ENCODE data around the gene RAI2.
"Not testable (repeated sequence)": the region's sequence is repeated elsewhere in the genome, so short reads cannot be mapped to it uniquely, and the experiment has no call there.

The RAI2 gene

DNA sequence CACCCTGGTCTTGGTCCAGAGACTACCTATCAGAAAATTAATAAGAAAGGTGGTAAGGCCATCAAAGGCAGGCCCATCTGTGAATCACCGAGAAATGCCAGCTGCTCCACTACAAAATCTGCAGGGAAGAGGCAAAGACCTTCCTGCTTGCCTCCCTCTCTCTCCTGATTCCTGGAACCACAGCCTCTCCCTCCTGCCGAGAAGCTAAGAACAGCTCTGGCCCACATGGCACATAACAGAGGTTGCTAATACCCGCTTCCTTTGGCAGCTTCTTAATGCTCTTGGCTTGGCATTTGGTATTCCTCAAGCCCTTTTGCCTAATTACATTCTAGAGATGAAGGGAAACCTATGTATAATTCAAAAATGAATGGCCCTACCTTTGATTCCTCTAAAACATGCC lies 32.9 kb downstream of the RAI2 start:
- DNase-seq = no peak

DNA sequence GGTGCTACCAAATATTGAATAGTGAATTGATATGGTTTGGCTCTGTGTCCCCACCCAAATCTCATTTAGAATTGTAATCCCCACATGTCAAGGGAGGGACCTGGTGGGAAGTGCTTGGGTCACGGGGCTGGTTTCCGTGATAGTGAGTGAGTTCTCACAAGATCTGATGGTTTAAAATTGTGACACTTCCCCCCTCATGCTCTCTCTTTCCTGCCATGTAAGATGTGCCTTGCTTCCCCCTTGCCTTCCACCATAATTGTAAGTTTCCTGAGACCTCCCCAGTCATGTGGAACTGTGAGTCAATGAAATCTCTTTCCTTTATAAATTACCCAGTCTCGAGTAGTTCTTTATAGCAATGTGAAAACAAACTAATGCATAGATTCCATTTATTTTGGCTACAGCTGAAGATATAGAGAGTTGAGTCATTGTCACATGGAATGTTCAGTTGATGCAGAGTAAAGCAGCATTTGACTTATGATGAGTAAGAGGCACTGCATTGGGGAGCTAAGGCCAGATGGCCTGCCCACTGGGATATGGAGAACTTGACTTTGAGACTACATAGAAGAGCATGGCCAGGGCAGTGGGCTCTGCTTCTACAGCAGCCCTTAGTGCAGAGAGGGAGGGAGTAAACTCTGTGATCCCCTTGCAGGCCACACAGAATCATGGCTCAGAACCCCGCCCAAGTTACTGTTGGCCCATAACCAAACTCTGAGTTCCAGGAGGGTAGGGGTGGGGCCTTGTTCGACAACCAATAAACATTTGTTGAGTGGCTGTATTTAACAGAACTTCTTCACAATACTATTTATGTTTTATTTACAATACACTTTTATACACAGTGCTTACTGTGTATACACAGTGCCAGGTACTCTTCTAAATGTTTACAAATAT lies 34.2 kb downstream of the RAI2 start:
- no peak for DNase-seq

DNA sequence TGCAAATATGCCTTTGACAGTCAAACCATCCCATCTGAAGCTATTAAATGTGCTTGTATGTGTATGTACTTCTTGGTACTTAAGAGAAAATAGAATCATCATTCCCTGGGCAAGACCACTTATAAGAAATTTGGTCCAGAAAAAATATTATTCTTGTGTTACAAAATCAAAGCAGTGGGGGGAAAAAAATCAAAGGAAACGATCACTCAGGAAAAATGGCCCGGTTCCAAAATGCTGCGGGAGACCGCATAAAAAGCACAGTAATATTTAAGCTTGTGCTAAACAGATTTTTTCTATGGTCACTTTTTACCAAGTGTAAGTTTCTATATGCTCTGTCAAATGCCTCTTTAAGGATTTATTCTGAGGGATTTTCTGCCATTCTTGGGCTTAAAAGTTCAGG lies 36.1 kb downstream of the RAI2 start:
- DNase-seq = no peak

DNA sequence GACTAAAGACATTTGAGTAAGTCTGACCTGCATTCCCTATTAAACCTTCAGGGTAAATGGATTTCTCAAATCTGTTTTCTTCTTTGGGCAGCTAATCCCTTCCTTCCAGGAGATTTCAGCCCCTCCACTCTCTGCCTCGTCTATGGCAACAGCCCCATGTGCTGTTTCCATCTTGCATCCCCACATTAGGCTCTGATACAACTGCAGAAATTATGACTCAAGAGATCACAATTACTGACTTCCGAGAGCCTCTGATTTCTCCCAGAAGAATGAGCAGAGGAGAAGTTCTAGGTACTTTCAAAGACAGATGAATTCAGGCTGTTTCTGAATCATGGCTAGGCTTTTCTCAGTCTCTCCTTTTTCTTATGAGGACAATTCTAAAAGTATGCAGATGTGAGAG lies 38.7 kb downstream of the RAI2 start:
- no peak for DNase-seq

DNA sequence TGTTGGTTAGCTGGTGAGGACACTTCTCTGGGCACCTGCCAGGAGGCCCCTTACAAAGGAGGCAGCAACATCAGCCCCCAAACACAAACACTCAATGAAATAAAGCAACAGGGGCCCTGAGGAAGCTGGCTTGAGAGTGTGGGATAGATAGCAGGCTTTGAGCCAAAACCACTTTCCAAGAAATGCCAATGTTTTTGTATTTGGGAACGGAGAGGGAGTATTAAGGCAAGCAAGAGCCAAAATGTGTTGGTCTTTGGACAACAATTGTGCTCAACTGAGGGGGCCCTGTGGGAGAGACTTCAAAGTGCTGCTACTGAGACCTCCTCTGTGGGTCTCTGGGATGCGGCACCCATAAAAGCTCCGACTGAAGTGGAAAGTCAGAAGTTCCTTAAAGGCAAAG lies 41.0 kb downstream of the RAI2 start:
- DNase-seq = no peak

DNA sequence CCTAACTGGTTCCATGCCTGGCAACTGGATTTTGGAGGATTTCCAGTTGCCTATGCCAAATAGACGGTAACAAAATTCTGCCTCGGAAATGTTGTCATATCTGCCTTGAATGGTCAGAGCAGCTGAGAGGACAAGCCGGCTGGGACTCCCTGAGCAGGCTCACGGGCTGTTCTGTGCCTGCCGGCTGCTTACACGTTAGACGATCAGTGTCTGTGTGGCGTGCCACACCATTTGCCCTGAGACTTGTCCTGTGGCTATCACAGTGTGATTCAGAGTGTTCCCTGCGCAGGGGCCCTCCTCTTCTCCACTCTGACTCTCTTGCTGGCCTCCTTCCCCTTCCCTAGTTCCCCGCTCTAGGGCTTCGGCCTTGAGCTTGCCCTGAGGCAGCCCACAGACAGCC lies 42.4 kb downstream of the RAI2 start:
- no peak for DNase-seq

DNA sequence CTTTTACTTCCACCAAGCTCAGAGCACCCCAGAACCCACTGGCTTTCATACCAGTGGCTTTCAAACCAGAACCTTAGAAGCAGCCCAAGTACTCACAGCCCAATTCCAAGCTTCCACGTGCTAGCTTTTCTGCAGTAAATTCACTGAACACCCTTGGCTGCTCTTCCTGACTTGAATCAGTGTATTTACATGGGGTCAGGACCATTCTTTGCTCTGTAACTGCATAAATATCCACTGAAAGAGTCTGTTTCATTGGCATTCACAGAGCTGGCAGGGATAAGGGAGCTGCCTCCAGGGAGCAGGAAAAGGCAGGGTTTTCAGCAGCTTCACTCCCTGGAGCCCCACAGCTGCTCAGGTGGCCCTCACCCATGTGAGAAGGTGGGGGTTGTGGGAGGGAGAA lies 43.8 kb downstream of the RAI2 start:
- no peak for DNase-seq

DNA sequence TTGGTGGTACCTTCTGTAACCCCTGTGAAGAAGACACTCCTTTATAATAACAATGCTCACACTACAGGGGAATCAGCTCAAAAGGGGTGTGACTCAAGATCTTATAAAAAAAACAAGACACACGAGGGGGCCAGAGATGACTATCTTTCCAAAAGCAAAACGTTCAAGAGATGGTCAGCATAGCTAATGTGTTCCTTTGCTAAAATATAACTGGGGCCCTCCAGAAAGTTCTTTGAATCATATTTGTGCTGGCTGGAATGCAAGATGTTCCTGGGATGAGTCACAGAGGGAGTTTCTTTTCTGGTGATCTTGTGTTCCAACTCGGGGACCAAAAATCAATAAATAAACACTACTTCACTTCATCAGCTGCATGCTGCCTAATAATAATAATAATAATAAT lies 46.5 kb downstream of the RAI2 start:
- no peak for DNase-seq

DNA sequence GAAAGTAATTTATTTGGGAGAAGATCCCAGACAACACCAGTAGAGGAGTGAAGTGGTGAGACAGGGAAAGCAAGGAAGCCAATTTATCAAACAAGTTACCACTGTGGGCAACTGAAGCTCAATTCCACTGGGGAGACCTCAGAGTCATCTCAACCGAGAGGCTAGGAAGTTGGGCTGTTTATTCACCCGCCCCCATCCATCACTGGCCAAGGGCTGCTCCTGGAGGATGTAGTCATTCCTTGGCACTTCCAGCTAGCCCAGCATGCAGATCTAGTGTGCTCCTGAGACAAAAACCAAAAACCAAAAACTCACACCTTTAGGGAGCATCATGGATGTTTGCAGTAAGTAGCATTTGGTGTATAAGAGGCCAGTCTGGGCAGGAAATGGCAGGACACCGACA lies 47.0 kb downstream of the RAI2 start:
- no peak for DNase-seq

DNA sequence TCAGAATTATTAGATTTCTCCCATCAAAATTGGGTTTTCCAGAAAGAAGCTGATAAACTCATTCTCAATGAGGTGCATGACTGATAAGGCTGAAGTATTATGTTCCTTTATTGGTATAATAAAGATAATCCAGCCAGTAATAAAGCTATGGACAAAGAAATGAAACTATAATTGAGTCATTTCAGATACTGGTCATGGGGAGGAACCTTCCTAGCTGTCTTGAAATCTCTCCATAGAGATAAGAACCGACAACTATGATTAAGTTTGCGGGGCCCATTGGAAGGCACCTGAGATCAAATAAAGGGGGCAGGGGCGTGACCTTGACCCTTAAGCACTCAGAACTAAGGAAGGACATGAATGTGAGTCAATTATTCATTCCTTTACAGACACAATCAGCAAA lies 47.8 kb downstream of the RAI2 start:
- no peak for DNase-seq

DNA sequence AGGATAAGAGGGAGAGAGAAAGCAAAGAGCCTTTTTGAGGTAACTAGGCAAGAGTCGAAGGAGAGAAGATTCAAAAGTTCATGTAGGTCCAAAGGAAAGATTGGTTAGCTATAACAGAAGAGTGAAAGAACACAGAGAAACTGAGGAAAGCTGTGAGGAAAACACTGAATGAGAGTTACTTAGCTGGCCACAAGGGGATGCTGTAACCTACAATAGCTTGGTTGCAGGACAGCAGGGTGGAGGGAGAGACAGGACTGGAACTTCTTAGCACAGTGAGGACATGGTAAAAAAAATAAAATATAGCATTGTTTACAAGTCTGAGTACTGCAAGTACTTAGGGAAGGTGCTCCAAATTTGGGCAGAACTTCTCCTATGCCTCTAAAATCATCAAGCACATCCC lies 48.3 kb downstream of the RAI2 start:
- DNase-seq = no peak

DNA sequence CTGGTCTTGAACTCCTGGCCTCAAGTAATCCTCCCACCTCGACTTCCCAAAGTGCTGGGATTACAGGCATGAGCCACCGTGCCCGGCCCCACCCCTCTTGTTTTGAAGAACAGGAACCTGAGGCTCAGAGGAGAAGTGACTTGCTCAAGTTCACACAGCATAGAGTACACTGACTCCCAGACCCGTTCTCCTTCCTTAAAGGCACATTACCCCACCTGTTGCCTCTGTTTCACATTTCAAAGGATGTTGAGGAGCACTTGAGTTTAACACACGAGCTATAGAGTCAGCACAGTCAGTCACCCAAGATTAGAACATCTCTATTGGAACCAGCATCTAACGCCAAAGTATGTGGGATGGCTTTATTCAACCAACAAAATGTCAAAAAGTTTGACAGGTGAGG lies 51.1 kb downstream of the RAI2 start:
- no peak for DNase-seq

DNA sequence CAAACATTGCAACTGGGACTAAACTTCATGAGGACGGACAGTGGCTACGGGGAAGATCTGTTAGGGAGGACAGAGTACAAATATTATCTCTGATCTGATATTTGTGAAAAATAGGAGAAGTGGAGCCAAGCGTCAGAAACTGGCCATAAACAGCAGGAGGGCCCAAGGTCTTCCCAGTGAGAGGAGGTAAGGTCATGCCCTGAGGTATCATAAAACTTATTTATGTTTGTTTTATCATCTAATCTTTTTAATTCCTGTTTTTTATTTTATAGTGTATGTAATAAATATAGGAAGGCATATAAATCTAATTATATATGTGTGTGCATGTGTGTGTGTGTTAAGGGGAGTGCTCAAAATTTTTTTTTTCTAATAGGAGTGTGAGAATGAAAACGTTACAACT lies 51.8 kb downstream of the RAI2 start:
- no peak for DNase-seq

DNA sequence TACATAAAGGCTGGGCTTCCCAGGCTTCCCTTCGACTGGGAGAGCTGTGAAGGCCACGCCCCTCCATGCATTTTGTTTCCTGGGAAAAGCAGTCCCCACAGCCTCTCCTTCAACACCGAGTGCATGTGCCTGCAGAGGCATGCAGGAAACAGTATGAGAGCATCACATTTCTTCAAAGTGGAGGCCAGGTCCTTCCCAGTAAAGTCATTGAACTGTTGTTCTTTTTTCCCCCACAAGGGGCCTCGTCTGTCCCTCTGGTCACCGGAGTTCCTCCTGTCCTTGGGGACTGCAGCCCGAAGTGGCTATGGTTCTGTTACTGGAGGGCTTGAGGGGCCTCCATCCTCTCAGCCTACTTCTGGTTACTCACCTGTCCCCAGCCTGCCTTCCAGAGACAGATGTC lies 56.0 kb downstream of the RAI2 start:
- no peak for DNase-seq

DNA sequence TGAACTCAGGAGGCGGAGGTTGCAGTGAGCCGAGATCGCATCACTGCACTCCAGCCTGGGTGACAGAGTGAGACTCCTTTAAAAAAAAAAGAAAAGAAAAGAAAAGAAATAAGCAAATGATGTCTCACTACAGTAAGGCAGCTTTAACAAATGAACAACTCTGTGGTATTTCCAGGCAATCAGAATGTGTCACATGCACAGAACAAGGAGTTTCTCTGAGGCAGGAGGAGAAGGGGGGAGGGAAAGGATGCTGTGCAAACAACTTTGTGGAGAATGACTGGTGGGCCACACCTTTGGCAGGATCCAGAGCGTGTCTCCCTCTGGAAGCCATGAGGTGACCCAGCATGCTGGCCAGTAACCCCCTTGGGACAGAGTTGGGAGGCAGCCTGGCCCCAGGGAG lies 57.6 kb downstream of the RAI2 start:
- DNase-seq = no peak

DNA sequence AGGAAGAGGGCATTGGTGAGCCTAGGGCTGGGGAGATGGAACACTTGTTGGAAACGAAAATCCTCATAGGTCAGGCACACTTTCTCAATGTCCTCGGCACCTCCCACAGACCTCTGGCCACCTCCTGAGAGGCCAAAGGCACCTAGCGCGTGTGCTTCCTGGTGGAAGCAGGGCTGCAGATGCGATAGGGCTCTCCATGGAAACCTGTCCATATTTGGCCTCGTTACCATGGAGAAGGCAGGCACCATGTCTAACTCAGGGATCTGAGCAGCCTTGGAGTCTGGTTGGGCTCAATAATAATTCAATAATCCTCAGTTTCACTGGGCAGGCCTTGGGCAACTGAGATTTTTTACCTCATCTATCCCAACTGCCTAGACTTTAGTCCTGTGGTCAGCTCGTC lies 58.3 kb downstream of the RAI2 start:
- no peak for DNase-seq

DNA sequence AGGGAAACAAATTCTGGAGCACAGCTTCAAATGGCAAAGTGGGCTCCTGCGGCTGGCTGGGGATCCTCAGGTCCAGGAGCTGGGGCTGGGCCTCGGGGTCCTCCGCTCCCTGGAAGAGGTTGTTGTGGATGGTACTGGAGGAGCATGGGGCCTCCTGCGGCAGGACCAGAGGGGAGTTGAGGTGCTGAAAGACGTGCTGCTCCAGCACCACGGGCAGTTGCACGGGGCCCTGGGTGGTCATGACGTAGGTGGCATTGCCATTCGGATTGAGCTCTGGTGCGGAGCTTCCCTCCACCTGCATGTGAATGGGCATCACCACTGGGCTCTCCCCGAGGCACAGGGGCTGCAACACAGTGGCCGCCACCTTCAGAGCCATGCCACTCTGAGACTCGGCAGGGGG lies 59.7 kb downstream of the RAI2 start:
- no peak for DNase-seq

DNA sequence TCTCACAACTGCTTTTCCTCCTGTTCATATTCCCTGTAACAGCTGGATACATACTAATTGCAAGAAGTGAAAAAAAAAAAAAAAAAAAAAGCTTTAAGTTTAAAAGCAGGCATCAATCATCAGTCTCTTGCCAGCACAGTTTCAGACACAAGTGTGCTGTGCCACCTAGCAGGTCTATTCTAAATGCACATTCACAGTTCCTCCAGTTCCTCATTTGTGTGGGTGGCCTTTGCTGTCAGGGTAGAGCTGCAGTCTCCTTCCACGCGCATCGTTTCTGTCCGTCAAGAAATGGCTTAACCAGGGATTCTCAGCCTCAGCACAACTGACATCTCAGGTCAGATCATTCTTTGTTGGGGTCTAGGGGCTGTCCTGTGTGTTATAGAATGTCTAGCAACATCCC lies 62.2 kb downstream of the RAI2 start:
- DNase-seq = peak; percentile 8

DNA sequence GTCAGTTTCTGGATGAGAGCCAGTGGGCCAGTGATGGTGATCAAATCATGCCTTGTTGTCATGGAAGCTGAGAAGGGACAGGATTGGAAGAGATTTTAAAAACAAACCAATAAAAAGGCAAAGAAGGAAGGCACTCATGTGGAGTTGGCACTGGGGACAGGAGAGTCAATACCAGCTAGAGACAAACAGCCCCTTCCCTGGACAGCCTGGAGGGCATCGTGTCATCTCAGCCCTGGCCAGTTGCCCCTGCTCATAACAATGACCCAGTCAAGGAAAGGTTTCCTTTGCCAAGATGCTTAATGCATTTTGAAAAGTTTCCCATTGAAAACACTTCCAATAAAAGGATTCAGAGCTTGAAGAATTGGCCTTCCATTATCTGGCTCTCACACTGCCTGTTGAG lies 68.3 kb downstream of the RAI2 start:
- no peak for DNase-seq

DNA sequence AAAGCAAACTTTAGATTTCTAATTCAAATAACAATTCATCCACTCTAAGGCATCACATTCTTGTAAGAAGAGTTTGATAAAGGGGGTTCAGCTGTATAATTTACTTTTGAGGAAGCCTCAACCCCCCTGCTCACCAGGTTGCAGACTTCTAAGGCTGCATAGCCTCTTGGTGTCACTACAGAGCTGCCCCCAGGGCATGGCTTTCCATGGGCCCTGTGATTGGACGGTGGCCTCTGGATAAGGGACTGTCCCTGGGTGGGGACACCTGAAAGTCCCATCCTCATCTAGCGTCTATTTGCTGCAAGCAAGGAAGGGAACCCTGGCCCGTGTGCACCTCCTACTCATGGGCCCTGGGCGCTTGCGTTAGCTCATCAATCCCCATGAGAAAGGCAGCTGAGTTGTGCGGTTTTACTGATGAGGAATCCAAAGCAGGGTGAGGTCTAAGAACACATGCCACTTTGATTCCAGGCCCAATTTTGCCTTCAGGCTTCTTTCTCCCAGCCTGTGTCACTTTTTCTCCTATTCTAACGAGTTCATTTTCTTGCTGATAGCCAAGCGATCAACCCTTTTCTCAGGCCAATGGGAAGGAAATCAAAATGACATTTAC lies 72.0 kb downstream of the RAI2 start:
- DNase-seq = no peak

DNA sequence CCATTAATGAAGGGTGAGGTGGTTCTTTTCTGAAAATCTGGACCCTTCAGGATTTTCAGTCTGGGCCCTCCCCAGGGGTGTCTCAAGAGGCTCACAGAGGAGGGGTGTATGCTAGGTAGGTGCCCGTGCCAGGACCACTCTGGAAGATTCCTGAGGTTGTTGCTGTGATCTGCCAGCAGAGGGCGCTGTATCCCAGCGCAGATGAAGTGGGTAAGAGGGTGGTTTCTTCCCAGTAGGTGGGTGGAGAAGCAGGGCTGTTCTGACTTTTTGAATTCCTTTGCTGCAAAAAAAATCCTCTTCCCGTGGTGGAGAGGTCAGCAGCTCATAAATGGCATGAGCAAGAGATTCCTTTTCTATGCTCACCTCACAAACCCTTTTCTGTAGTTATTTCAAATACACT lies 72.7 kb downstream of the RAI2 start:
- DNase-seq = no peak

DNA sequence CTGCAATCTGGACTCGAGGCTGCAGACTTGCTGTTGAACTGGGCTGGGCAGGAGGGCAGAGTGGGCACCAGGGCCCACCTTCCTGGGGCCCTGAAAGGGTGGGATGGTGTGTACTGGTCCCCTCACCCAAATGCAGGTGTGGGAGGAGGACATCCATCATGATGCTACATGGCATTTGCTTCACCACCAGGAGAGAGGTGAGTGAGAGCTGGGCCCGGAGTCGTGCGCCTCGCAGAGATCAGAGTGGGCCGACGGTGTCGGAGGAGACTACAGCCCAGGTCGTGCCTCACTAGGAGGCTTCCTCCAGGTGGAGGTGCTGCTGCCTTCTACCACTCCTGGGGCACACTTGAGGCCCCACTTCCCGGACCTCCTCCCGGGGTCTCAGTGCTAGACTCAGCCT lies 73.5 kb downstream of the RAI2 start:
- DNase-seq = no peak

DNA sequence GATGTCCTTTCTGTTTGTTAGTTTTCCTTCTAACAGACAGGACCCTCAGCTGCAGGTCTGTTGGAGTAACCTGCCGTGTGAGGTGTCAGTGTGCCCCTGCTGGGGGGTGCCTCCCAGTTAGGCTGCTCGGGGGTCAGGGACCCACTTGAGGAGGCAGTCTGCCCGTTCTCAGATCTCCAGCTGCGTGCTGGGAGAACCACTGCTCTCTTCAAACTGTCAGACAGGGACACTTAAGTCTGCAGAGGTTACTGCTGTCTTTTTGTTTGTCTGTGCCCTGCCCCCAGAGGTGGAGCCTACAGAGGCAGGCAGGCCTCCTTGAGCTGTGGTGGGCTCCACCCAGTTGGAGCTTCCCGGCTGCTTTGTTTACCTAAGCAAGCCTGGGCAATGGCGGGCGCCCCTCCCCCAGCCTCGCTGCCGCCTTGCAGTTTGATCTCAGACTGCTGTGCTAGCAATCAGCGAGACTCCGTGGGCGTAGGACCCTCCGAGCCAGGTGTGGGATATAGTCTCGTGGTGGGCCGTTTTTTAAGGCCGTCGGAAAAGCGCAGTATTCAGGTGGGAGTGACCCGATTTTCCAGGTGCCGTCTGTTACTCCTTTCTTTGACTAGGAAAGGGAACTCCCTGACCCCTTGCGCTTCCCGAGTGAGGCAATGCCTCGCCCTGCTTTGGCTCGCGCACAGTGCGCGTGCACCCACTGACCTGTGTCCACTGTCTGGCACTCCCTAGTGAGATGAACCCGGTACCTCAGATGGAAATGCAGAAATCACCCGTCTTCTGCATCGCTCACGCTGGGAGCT lies 74.3 kb downstream of the RAI2 start:
- not testable (repeated sequence) for DNase-seq

DNA sequence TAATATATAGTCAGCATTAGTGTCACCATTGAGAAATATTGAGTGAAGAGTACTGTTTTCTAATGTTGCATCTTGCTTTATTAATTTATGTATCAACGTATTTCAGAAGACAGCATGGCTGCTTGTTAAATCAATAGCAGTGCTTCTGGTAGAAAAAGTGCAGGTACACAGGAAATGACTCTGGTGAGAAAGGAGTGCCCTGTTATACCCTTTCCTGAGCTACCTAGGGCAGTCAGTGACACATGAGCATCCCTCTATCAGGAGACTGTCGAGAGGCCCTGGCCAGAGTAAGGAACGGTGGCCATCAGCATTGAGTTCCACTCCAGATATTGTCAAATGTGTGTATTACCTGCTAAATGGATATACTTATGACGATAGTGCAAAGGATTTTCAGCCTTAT lies 81.7 kb downstream of the RAI2 start:
- no peak for DNase-seq
